DMS53 treated with DMSO at 0.1 percent for 48 hours (cell line): ENCODE data around the gene NQO2.
A peak's percentile ranks its signal among the peaks of the same experiment; 100 is the strongest.
"Not testable (repeated sequence)": the region's sequence is repeated elsewhere in the genome, so short reads cannot be mapped to it uniquely, and the experiment has no call there.

Experiments
- DNase-seq: peaks from one replicate; lab custom pipeline; 2025; ENCODE audit not compliant: unreplicated experiment; lab: John Stamatoyannopoulos, UW

Gene NQO2

DNA sequence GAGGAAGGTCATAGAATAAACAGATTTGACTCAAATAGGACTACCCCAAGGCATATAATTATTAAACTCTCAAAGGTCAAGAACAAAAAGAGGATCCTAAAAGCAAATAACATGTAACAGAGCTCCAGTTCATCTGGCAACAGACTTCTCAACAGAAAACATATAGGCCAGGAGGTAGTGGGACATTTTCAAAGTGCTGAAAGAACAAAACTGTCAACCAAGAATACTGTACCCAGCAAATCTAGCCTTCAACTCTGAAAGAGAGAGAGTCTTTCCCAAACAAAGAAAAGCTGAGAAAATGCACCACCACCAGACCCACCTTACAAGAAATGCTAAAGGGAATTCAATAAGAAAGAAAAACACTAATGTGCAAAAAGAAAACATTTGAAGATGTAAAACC is 11.9 kb downstream of the NQO2 start:
- DNase-seq, result no peak

- DNase-seq, result peak; percentile 20
Observed at GRCh38 chr6:3013486-3013885, 13.8 kb downstream of the NQO2 start.

DNA sequence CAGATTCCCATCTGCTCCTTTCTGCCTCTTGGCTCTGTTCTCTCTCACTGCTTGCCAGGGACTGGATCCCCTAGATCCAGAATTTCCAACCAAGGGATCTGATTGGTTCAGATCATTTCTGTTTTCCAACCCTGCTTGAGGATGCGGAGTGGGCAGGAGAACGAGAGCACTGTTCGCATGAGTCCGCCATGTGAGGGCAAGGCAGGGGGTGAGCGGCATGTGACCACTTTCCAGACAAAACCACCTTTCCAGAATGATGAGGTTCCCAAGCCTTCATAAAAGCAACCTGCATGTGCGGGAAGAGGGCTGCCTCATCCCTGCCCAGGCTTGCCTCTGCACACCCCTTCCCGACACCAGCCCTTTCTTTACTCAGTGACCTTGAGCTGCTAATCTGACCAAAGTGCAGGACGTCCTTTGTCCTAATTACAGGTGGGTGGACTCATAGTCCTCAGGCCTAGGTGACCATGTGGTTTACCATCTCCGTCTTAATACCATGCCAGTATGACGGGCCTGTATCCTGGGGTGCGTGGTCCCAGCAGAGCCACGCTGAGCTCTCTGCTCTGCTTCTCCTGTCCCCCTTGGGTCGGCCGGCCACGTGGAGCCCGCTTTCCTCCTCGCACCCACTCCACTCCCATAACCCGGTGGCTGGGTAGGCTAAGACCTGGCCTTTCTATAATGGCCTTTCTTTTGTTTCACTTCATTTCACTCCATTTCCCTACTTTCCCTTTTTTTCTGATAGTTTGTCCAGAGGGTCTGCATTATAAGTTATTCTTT is 14.4 kb downstream of the NQO2 start:
- DNase-seq, result no peak

GRCh38 chr6:3014675-3015066 is 15.0 kb downstream of the NQO2 start:
- DNase-seq, result no peak

GRCh38 chr6:3015144-3015543 is 15.4 kb downstream of the NQO2 start:
- no peak for DNase-seq

- DNase-seq, result no peak
Observed at GRCh38 chr6:3016473-3017280, 17.0 kb downstream of the NQO2 start.

- no peak for DNase-seq
Observed at GRCh38 chr6:3017304-3017703, 17.6 kb downstream of the NQO2 start.

DNA sequence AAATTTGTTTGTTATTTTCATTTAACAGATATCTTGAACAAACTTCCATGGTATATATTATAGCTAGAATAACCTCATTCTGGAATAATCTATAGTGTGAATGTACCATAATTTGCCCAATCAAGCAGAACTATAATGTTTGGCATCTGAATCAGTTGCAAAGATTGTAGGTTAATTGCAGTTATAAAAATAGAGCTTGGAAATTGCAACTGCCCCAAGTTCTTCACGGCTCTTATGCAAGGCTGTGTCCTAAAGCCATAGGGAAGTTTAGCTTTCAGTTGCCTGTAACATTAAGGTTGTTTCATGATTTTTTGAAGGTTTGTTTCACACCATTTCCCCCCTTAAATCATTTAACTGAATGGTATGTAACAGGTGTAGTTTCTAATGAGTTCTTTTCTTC is 19.4 kb downstream of the NQO2 start:
- DNase-seq, result no peak

- no peak for DNase-seq
Observed at GRCh38 chr6:3019749-3020320, 20.1 kb downstream of the NQO2 start.

DNA sequence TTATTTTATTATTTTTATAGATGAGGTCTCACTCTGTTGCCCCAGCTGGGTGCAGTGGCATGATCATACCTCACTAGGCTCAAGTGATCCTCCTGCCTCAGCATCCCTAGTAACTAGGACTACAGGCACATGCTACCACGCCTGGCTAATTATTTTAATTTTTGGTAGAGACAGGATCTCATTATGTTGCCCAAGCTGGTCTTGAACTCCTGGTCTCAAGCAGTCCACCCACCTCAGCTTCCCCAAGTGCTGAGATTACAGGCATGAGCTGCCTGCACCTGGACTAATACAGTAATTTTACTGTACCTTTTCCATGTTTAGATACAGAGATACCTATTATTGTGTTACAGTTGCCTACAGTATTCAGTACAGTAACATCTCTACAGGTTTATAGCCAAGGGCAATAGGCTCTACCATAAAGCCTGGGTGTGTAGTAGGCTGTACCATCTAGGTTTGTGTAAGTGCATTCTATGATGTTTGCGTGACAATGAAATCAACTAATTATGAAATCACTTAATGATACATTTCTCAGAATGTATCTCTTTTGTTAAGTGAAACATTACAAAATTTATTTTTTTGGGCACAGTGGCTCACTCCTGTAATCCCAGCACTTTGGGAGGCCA is 21.4 kb downstream of the NQO2 start:
- DNase-seq, result not testable (repeated sequence)

- DNase-seq, result peak; percentile 38
Observed at GRCh38 chr6:3022765-3023662, 23.3 kb downstream of the NQO2 start.

DNA sequence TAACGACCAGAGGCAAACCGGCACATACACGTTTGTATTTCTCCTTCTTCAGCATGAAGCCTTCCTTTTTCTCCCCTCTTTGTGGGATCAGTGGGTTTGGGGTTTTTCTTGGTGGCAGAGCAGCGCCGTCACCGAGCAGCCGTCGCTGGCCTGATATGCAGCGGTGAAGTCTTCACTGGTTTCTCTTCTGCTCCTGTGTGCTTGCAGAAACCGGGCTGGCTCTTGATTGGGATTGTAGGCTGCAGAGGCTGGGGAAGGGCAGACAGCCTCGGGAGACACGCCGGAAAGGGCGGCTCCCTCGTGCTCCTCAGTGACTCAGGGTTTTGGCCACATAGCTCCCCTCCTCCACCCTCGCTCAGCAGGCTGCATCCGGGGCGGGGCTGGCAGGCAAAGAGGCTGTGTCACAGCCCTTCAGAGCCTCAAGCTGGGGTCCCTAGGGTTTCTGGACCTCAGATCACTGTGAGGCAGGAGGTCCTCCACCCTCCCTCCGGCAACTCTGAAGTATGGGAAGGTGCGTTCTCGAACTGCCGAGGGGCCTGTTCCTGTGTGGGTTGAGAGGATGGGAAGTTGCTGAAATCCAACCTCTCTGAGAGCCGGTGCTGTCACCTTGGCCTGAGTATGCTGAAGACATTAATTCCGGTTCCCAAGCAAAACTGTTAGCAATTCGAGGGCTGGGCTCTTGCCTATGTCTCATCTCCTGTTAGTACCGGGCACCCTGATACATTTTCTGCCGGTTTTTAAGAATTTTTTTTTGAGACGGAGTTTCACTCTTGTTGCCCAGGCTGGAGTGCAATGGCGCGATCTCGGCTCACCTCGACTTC is 24.2 kb downstream of the NQO2 start:
- DNase-seq, result peak; percentile 93

DNA sequence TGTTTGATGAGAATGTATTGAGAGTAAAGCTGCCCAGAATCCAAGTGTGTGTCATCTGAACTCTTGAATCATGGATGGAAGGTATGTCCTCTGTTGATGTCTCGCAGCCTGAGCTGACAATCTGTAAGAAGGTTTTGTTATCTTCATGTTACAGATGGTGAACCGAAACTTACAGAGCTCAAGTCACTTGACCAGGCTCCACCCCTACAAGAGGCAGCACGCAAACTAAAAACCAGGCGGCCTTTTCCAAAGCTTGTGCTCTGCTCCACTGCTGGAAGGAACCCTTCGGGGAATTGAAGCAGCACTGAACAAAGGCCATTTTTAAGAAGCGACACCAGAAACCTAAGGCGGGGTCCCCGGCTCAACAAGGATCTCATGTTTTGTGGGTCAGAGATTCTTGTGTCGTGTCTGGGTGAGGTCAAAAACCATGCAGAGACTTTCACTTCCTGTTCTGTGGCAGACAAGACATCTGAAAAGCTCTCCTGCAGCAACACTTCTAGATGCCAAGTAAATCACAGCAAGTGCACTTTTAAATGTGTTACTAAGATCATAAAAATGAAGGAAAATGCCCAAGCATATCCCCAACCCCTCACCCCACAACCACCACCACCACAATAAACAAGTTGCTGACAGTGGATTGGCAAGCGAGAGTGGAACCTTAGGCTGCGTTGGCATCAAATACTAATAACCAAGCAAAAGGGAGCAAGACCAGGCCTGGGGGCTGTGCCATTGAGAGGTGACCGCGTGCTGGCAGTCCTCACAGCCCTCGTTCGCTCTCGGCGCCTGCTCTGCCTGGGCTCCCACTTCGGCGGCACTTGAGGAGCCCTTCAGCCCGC is 27.3 kb downstream of the NQO2 start:
- no peak for DNase-seq

DNA sequence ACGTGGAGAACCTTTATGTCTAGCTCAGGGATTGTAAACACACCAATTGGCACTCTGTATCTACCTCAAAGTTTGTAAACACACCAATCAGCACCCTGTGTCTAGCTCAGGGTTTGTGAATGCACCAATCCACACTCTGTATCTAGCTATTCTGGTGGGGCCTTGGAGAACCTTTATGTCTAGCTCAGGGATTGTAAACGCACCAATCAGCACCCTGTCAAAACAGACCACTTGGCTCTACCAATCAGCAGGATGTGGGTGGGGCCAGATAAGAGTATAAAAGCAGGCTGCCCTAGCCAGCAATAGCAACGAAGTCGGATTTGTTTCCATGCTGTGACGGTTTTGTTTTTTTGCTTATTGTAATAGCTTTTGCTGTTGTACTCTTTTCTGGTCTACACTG is 28.5 kb downstream of the NQO2 start:
- not testable (repeated sequence) for DNase-seq

DNA sequence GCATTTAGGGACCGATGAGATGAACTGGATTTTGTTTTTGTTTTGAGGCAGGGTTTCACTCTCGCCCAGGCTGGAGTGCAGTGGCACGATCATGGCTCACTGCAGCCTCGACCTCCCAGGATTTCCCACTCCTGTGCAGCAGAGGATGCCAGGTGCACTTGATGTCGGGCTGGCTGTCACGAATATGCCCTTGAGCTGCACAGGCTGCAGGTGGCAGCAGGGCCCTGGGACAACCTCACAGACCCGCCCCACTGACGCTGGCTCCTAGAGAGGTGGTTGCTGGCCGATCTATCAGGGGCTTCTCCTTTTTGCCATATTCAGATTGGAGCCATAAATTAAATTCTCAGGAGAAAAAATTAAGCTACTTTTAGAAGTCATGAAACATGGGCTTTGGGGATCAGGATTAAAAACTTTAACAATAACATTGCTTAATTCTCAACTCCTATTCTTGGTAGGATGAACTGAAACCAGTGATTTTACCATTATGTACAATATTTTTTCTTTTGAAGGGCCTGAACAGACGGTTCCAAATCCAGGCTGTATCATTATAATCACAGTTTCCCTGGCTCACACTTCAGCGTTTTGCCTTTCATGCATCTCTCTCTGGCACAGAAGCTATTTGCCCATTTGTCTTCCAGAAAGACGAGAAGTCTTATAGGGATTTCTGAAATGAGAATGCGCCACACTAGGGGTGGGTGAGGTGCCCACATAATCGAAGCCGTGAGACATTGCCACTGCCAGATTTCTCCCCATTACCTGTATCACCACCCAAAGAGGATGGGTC is 32.4 kb downstream of the NQO2 start:
- DNase-seq, result peak; percentile 27

GRCh38 chr6:3032986-3033385 is 33.3 kb downstream of the NQO2 start:
- DNase-seq, result no peak

- DNase-seq, result no peak
Observed at GRCh38 chr6:3033652-3034051, 34.0 kb downstream of the NQO2 start.

GRCh38 chr6:3035397-3035796 is 35.7 kb downstream of the NQO2 start:
- no peak for DNase-seq
